SK-N-SH (cell line): Measurements from ENCODE around the gene ACOX2. TPM values are rescaled to one million over a fixed set of nuclear protein-coding genes. Genes with fewer than 3 reads are reported as not detected.

Experiments used
- CHD2 ChIP-seq: fragments of 150-350 bp; IDR thresholded peaks from 2 replicates; pipeline ENCODE4 v1.6.1; 2018; ENCODE audit warnings: low read length; ENCODE audit not compliant: partially characterized antibody
- ELF1 ChIP-seq: IDR thresholded peaks from 2 replicates; pipeline ENCODE4 v1.4.0; 2012
- EP300 ChIP-seq, 2 experiments: IDR thresholded peaks; 2 replicates each; pipeline versions ENCODE4 v1.4.0 to v1.6.1; 2012; ENCODE audit warnings: borderline replicate concordance in 1 of 2, low read depth in 1 of 2, low read length in 1 of 2
- EZH2phosphoT487 ChIP-seq: fragments of 200-600 bp; sonication (generic); IDR thresholded peaks from 2 replicates; pipeline ENCODE4 v1.6.1; 2017; ENCODE audit warnings: low read depth, mixed run types, mild to moderate bottlenecking, antibody characterized with exemption, moderate library complexity, borderline replicate concordance
- FOSL2 ChIP-seq: IDR thresholded peaks from 2 replicates; pipeline ENCODE4 v1.4.0; 2012; ENCODE audit warnings: low read depth, mild to moderate bottlenecking, moderate library complexity, borderline replicate concordance
- FOXJ3 ChIP-seq: sonication (generic); formaldehyde crosslinking; IDR thresholded peaks from 2 replicates; pipeline ENCODE4 v1.5.1; 2020; ENCODE audit warnings: mild to moderate bottlenecking, missing genetic modification reagents
- FOXM1 ChIP-seq: IDR thresholded peaks from 2 replicates; pipeline ENCODE4 v1.4.0; 2012; ENCODE audit warnings: low read depth, mild to moderate bottlenecking
- GABPA ChIP-seq: IDR thresholded peaks from 2 replicates; pipeline ENCODE4 v1.4.0; 2012; ENCODE audit warnings: low read depth, mild to moderate bottlenecking
- GATA2 ChIP-seq: sonication (generic); formaldehyde crosslinking; IDR thresholded peaks from 2 replicates; pipeline ENCODE4 v1.5.0; 2020; ENCODE audit warnings: mild to moderate bottlenecking, missing genetic modification reagents
- IRF3 ChIP-seq: fragments of 150-350 bp; IDR thresholded peaks from 2 replicates; pipeline ENCODE4 v1.6.1; 2016; ENCODE audit warnings: mild to moderate bottlenecking, low read depth, low read length
- JUND ChIP-seq: IDR thresholded peaks from 2 replicates; pipeline ENCODE4 v1.4.0; 2012
- MAX ChIP-seq: IDR thresholded peaks from 2 replicates; pipeline ENCODE4 v1.4.0; 2012; ENCODE audit warnings: low read depth
- MEF2A ChIP-seq: IDR thresholded peaks from 2 replicates; pipeline ENCODE4 v1.4.0; 2012; ENCODE audit warnings: low read depth, borderline replicate concordance
- MXI1 ChIP-seq: IDR thresholded peaks from 2 replicates; pipeline ENCODE4 v1.6.1; 2012; ENCODE audit warnings: mild to moderate bottlenecking, low read depth, low read length, improper control_type of control experiment
- NFIC ChIP-seq: IDR thresholded peaks from 2 replicates; pipeline ENCODE4 v1.4.0; 2012; ENCODE audit warnings: borderline replicate concordance
- PBX3 ChIP-seq: IDR thresholded peaks from 2 replicates; pipeline ENCODE4; 2012
- POLR2AphosphoS5 ChIP-seq: IDR thresholded peaks from 2 replicates; pipeline ENCODE4 v1.6.1; 2012; ENCODE audit warnings: low read depth, low read length
- RAD21 ChIP-seq: IDR thresholded peaks from 2 replicates; pipeline ENCODE4 v1.6.1; 2012; ENCODE audit warnings: mild to moderate bottlenecking, low read length
- RCOR1 ChIP-seq: fragments of 150-350 bp; IDR thresholded peaks from 2 replicates; pipeline ENCODE4 v1.6.1; 2017; ENCODE audit warnings: antibody characterized with exemption, low read length
- RFX5 ChIP-seq: IDR thresholded peaks from 2 replicates; pipeline ENCODE4 v1.6.1; 2012; ENCODE audit warnings: mild to moderate bottlenecking, improper control_type of control experiment, low read length
- SIN3A ChIP-seq: IDR thresholded peaks from 2 replicates; pipeline ENCODE4 v1.6.1; 2012; ENCODE audit warnings: low read depth, mild to moderate bottlenecking, low read length, moderate library complexity, borderline replicate concordance
- SMC3 ChIP-seq: IDR thresholded peaks from 2 replicates; pipeline ENCODE4 v1.6.1; 2012; ENCODE audit warnings: low read depth, low read length, improper control_type of control experiment
- TAF1 ChIP-seq: IDR thresholded peaks from 2 replicates; pipeline ENCODE4 v1.6.1; 2012; ENCODE audit warnings: low read depth, mild to moderate bottlenecking, low read length, moderate library complexity, borderline replicate concordance
- USF1 ChIP-seq: IDR thresholded peaks from 2 replicates; pipeline ENCODE4 v1.4.0; 2012; ENCODE audit warnings: low read depth, borderline replicate concordance
- USF2 ChIP-seq: fragments of 150-350 bp; IDR thresholded peaks from 2 replicates; pipeline ENCODE4 v1.6.1; 2017; ENCODE audit warnings: antibody characterized with exemption, low read length, low read depth, borderline replicate concordance
- YY1 ChIP-seq: IDR thresholded peaks from 2 replicates; pipeline ENCODE4 v1.4.0; 2012; ENCODE audit warnings: low read depth, mild to moderate bottlenecking
- ZBTB33 ChIP-seq: IDR thresholded peaks from 2 replicates; pipeline ENCODE4 v1.4.0; 2012; ENCODE audit warnings: low read depth, borderline replicate concordance
- polyA plus RNA-seq, 3 experiments: library from polyadenylated mRNA; depleted of rRNA; stranded (reverse); fragments of >200 nt; gene quantifications; 2 replicates each; pipeline ENCODE4 v1.2.3, GENCODE V29; 2012

ACOX2 gene
- polyA plus RNA-seq, 1 of the 3 experiments (the other 2 are of a cell fraction): 9.0 TPM

- TF ChIP-seq ZBTB33 (no peak; the same call in 1 of the 2 replicates), SIN3A (no peak), EZH2phosphoT487 (no peak), FOXM1 (no peak), IRF3 (no peak), FOSL2 (peak; percentile 44; the same call in 1 of the 2 replicates), POLR2AphosphoS5 (no peak), ELF1 (no peak), USF1 (no peak), FOXJ3 (CRISPR knock-in tag) (no peak), PBX3 (peak; percentile 36; the same call in 1 of the 2 replicates), MXI1 (no peak), RCOR1 (no peak), MEF2A (no peak), EP300 (IDR thresholded peaks at IDR 0.05; ENCODE audit: borderline replicate concordance in 1 of 2, low read depth in 1 of 2, low read length in 1 of 2) (peak in 1 of 2 experiments; percentile 70; a peak in 1 of 4 replicates), RAD21 (peak; percentile 49; the same call in 1 of the 2 replicates), GATA2 (CRISPR knock-in tag) (no peak), YY1 (no peak), CHD2 (no peak), MAX (0 out of 2 replicates have a peak, but pooled peaks have one; percentile 27), USF2 (no peak), JUND (peak; percentile 59), TAF1 (no peak), SMC3 (peak; percentile 33; the same call in 1 of the 2 replicates), RFX5 (no peak), NFIC (peak; percentile 50; the same call in 1 of the 2 replicates), GABPA (no peak)
These were observed 23.9 kb upstream of the ACOX2 start (continued) for GRCh38 chr3:58560771-58561311.
